C4-2B (cell line): Measurements from ENCODE around the gene TLNRD1.

Experiments used
- ZFX ChIP-seq: fragments of 450-650 bp; IDR thresholded peaks from 2 replicates; pipeline ENCODE4 v1.6.1; 2017
- TF ChIP-seq, protein P1 (sequence below): fragments of 450-650 bp; conservative IDR thresholded peaks from 2 replicates; pipeline ENCODE4 v1.5.1; 2017; ENCODE audit warnings: mild to moderate bottlenecking

DNA sequence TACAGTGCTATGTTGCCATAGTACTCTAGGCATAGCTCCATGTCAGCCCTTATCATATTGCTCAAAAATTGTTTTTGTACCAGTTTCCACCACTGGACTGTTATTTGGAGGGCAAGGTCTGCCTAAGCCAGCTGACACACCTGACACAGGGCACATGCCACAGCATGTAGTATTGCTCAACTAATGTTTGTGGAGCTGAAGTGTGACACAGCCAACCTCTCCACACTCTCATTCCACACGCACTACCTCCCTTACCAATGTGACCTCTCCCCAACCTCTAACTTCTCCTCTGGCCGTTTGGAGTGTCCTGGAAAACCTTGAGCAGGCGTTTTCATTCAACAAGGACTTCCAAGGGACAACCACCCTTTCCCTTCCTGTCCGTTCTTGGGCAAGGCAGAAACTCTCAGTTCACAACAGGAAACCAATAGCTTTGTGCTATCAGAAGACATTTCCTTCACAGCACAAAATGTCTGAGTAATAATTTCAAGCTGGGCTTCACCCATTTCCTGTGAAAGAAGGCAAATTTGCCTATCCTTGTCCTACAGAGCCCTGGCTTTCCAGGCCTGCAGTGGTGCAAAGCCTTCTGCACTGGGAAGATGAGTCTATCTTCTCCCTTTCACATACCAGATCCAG, 38.4 kb downstream of the TLNRD1 start:
- TF ChIP-seq, protein P1, sequence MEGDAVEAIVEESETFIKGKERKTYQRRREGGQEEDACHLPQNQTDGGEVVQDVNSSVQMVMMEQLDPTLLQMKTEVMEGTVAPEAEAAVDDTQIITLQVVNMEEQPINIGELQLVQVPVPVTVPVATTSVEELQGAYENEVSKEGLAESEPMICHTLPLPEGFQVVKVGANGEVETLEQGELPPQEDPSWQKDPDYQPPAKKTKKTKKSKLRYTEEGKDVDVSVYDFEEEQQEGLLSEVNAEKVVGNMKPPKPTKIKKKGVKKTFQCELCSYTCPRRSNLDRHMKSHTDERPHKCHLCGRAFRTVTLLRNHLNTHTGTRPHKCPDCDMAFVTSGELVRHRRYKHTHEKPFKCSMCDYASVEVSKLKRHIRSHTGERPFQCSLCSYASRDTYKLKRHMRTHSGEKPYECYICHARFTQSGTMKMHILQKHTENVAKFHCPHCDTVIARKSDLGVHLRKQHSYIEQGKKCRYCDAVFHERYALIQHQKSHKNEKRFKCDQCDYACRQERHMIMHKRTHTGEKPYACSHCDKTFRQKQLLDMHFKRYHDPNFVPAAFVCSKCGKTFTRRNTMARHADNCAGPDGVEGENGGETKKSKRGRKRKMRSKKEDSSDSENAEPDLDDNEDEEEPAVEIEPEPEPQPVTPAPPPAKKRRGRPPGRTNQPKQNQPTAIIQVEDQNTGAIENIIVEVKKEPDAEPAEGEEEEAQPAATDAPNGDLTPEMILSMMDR = no peak
- no peak for TF ChIP-seq ZFX
